ENCODE data around the gene ARHGEF40. TPM values are rescaled to one million over a fixed set of nuclear protein-coding genes. Genes with fewer than 3 reads are reported as not detected.
A peak's percentile ranks its signal among the peaks of the same experiment; 100 is the strongest.

Gene ARHGEF40
- total and polyA plus RNA-seq, 8 donors, result 11.0 to 171 (median 33.1) TPM

DNA sequence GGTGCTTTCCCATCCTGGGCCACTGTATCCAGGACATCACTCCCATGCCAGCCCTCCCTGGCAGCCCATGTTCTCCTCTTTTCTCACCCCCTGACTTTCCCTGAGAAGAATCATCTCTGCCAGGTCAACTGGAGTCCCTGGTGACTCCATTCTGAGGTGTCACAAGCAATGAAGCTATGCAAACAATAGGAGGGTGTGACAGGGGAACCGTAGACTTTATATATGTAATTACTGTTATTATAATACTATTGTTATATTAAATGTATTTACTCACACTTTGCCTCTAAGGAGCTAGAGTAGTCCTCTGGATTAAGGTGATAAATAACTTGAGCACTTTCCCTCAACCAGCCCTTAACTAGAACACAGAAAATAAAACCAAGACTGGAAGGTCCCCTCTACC lies 19.2 kb downstream of the ARHGEF40 start:
- TF ChIP-seq, protein P1, sequence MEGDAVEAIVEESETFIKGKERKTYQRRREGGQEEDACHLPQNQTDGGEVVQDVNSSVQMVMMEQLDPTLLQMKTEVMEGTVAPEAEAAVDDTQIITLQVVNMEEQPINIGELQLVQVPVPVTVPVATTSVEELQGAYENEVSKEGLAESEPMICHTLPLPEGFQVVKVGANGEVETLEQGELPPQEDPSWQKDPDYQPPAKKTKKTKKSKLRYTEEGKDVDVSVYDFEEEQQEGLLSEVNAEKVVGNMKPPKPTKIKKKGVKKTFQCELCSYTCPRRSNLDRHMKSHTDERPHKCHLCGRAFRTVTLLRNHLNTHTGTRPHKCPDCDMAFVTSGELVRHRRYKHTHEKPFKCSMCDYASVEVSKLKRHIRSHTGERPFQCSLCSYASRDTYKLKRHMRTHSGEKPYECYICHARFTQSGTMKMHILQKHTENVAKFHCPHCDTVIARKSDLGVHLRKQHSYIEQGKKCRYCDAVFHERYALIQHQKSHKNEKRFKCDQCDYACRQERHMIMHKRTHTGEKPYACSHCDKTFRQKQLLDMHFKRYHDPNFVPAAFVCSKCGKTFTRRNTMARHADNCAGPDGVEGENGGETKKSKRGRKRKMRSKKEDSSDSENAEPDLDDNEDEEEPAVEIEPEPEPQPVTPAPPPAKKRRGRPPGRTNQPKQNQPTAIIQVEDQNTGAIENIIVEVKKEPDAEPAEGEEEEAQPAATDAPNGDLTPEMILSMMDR (IDR thresholded peaks at IDR 0.05), result no peak
- TF ChIP-seq POLR2AphosphoS5 (IDR thresholded peaks at IDR 0.05) (no peak), EP300 (IDR thresholded peaks at IDR 0.05) (no peak), POLR2A (IDR thresholded peaks at IDR 0.05) (no peak)
- no peak overlapping the region for H3K4me3 ChIP-seq
- no peak for DNase-seq
- H3K36me3 ChIP-seq, result peaks cover 14 to 85% (median 76%) of the 10 kb centered on the region in 4 donors
- peak overlapping the region in 1 of 5 donors; percentile 67 for H3K27ac ChIP-seq
- peaks cover 6 to 63% (median 32%) of the 10 kb centered on the region in 4 donors for H3K4me1 ChIP-seq
- intact Hi-C loops (cut with DNase I; ENCODE audit: low total_unique reads), result loop anchor here (10.0 kb wide), 1 partner anchor 74 kb away; no protein-coding TSS in a partner anchor
- 32 to 60% (median 40%) methylated on average over 1 of the region's 1 CpG for WGBS, 5 donors
- no peaks in the 10 kb centered on the region for H3K27me3 ChIP-seq
- H3K9me3 ChIP-seq, result no peaks in the 10 kb centered on the region

DNA sequence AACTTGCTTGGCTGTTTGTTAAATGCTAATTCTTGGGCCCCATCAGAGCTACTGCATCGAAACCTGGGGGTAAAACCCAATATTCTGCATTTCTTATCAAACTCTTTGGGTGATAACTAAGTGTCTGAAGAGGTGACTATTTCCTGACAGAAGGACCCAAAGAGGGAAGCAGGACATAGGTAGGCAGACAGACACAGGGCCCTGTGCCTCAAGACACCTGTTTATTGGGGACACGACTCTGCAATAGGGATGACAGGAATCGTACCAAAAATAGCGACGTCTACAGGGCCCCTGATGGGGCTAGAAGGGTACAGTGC lies 19.7 kb downstream of the ARHGEF40 start:
- Histone ChIP-seq H3K36me3 (peaks cover 14 to 79% (median 70%) of the 10 kb centered on the region in 4 donors), H3K4me3 (no peak overlapping the region), H3K4me1 (peaks cover under 1 to 59% (median 29%) of the 10 kb centered on the region in 4 donors), H3K27me3 (no peaks in the 10 kb centered on the region), H3K27ac (peak overlapping the region in 1 of 5 donors; percentile 36), H3K9me3 (no peaks in the 10 kb centered on the region)
- 67 to 90% (median 84%) methylated on average over 5 of the region's 5 CpGs for WGBS, 5 donors
- TF ChIP-seq POLR2AphosphoS5 (IDR thresholded peaks at IDR 0.05), result no peak
- no peak for TF ChIP-seq EP300 (IDR thresholded peaks at IDR 0.05)
- TF ChIP-seq POLR2A (IDR thresholded peaks at IDR 0.05), result no peak
- TF ChIP-seq, protein P1 (IDR thresholded peaks at IDR 0.05), result no peak
- no peak for DNase-seq
- intact Hi-C loops (cut with DNase I; ENCODE audit: low total_unique reads), result loop anchor here (10.0 kb wide), 1 partner anchor 75 kb away; no protein-coding TSS in a partner anchor

GRCh38 chr14:21090194-21090939 lies 20.3 kb downstream of the ARHGEF40 start:
- Histone ChIP-seq H3K27ac (peak overlapping the region in 2 of 5 donors; percentile 9 to 36), H3K4me1 (peaks cover 0 to 59% (median 25%) of the 10 kb centered on the region in 4 donors), H3K4me3 (no peak overlapping the region), H3K36me3 (peaks cover 14 to 74% (median 65%) of the 10 kb centered on the region in 4 donors), H3K9me3 (no peaks in the 10 kb centered on the region), H3K27me3 (no peaks in the 10 kb centered on the region)
- TF ChIP-seq EP300 (IDR thresholded peaks at IDR 0.05) (no peak), POLR2AphosphoS5 (IDR thresholded peaks at IDR 0.05) (peak in 1 of 3 donors; percentile 11)
- TF ChIP-seq, protein P1 (IDR thresholded peaks at IDR 0.05), result peak in 5 of 7 experiments; percentile 34 to 54 (median 42)
- WGBS, 5 donors, result 80 to 93% (median 90%) methylated on average over 30 to 45 of the region's 45 CpGs
- intact Hi-C loops (cut with DNase I; ENCODE audit: low total_unique reads), result no loop called here
- DNase-seq, result peak in 1 of 2 donors; percentile 57

DNA sequence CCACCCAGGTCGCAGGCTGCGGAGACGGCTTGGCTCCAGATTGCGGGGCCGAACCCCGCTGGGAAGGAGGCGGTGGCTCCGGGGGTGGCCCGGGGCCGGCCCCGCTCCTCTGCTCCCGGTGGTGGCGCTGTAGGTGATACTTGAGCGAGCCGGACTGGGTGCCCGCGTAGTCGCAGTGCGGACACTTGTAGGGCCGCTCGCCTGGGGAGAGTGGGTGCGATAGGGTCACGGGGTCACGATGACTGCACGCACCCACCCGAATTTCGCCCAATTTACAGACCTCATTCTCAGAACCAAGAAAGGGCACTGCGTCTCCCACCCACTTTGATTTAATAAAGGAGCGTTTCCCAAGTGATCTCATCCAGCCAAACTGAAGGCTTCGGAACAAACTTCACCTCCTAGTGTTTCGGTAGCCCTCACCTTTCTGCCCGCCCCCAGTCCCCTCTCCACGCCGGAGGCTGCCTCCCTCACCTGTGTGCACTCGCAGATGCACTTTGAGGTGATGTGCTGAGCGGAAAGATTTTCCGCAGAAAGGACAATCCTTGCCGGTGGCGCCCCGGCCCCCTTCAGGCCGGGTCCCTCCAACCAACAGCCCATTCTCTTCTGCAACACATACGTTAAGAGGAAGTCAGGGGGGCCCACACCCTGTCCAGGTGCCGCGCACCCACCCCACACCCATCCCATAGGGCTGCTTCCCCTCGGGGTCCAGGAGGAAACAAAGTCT lies 21.0 kb downstream of the ARHGEF40 start:
- peaks cover 0 to 60% (median 21%) of the 10 kb centered on the region in 4 donors for H3K4me1 ChIP-seq
- WGBS, 5 donors, result 90 to 95% (median 91%) methylated on average over 42 to 45 of the region's 45 CpGs
- peaks cover 14 to 66% (median 57%) of the 10 kb centered on the region in 4 donors for H3K36me3 ChIP-seq
- no peak for DNase-seq
- H3K27me3 ChIP-seq, result no peaks in the 10 kb centered on the region
- H3K27ac ChIP-seq, result peak overlapping the region in 1 of 5 donors; percentile 36
- intact Hi-C loops (cut with DNase I; ENCODE audit: low total_unique reads), result no loop called here
- no peaks in the 10 kb centered on the region for H3K9me3 ChIP-seq
- TF ChIP-seq POLR2A (IDR thresholded peaks at IDR 0.05) (no peak), POLR2AphosphoS5 (IDR thresholded peaks at IDR 0.05) (no peak), EP300 (IDR thresholded peaks at IDR 0.05) (no peak)
- TF ChIP-seq, protein P1 (IDR thresholded peaks at IDR 0.05), result no peak
- H3K4me3 ChIP-seq, result no peak overlapping the region
